ENCODE results near the gene TBKBP1.

TBKBP1 gene

DNA sequence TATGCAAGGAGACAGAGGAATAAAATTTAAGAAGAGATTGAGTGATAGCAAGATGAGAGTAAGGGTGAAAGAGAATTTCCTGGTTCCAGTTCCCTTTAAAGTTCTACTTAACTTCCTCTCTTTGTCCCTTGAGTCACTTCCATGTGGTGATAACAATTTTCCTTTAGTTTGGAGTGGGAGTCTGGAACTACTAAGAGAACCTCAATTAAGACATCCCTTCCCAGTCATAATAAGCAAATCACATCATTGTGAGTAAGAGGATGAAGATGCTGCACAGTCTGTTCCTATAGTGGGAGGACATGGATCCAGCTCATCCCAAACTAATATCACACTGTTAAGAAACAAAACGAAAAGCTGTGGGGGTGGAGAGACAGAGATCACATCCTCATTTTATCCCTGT lies 63.4 kb downstream of the TBKBP1 start:
- TF ChIP-seq, protein P1, sequence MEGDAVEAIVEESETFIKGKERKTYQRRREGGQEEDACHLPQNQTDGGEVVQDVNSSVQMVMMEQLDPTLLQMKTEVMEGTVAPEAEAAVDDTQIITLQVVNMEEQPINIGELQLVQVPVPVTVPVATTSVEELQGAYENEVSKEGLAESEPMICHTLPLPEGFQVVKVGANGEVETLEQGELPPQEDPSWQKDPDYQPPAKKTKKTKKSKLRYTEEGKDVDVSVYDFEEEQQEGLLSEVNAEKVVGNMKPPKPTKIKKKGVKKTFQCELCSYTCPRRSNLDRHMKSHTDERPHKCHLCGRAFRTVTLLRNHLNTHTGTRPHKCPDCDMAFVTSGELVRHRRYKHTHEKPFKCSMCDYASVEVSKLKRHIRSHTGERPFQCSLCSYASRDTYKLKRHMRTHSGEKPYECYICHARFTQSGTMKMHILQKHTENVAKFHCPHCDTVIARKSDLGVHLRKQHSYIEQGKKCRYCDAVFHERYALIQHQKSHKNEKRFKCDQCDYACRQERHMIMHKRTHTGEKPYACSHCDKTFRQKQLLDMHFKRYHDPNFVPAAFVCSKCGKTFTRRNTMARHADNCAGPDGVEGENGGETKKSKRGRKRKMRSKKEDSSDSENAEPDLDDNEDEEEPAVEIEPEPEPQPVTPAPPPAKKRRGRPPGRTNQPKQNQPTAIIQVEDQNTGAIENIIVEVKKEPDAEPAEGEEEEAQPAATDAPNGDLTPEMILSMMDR (conservative IDR thresholded peaks at IDR 0.05; ENCODE audit: low read length), result no peak
- DNase-seq (ENCODE audit: low read depth), result no peak
- H3K4me3 ChIP-seq (ENCODE audit: low read length), result no peak overlapping the region

DNA sequence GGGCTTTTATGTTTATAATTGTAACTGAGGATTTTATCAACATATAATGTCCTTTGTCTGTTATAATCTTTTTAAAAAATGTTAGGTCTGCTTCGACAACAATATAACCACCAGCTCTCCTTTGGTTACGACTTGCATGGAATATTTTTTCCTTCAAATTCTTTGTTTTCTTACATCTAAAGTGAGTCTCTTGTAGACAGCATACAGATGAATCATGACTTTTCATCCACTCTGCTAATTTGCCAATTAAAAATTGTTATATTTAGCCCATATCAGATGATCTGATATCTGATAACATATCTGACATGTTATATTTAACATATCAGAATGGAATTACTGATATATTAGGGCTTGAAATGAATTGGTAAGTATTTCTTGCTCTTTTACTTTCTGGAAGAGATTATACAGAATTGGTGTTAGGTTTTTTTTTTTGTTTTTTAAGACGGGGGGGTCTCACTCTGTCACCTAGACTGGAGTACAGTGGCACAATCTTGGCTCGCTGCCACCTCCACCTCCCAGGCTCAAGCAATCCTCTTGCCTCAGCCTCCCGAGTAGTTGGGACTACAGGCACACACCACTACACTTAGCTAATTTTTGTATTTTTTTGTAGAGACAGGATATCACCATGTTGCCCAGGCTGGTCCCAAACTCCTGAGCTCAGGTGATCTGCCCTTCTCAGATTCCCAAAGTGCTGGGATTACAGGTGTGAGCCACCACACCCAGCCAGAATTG lies 66.6 kb downstream of the TBKBP1 start:
- no peak for DNase-seq (ENCODE audit: low read depth)
- H3K4me3 ChIP-seq (ENCODE audit: low read length), result no peak overlapping the region
- TF ChIP-seq, protein P1 (conservative IDR thresholded peaks at IDR 0.05; ENCODE audit: low read length), result no peak
